HG03159 (cell line): ENCODE results near the gene CAPN12.

Experiments
- ATAC-seq: cut with Tn5 transposase; IDR thresholded peaks from one replicate; pipeline ENCODE4 v1.9.1; 2021; ENCODE audit warnings: mild to moderate bottlenecking, moderate library complexity; ENCODE audit not compliant: unreplicated experiment

CAPN12 gene

DNA sequence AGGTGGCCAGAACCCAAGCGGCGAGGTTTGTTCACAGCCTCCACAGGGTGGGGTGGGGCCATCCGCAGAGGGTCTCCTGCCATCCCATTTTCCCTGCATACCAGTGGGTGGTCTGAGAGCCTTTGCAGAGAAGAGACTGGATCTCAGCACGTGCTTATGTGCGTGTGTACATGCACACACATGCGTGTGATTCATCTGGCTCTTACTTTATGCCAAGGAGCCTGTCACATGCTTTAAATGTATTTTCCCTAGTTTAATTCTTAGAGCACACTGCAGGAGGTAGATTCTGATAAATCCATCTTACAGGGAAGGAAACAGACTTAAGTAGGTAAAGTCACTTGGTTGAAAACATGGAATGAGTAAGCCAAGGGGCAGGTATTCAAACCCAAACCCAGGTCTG, 47.1 kb downstream of the CAPN12 start:
- ATAC-seq: no peak

DNA sequence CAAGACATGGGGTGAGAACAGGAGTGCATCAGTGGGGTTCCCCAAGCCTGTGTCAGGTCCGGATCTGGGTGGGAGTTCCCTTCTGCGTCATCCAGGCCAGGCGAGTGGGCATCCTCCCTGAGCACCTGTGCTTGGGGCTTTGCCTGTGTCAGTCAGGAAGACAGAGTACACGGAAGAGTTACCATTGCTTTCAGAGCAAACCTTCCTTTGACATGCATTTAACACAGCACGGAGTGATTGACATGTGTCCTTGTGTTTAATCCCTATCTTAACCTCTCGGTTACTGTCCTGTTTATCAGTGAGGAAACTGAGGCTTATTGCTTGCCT, 47.6 kb downstream of the CAPN12 start:
- ATAC-seq: no peak

DNA sequence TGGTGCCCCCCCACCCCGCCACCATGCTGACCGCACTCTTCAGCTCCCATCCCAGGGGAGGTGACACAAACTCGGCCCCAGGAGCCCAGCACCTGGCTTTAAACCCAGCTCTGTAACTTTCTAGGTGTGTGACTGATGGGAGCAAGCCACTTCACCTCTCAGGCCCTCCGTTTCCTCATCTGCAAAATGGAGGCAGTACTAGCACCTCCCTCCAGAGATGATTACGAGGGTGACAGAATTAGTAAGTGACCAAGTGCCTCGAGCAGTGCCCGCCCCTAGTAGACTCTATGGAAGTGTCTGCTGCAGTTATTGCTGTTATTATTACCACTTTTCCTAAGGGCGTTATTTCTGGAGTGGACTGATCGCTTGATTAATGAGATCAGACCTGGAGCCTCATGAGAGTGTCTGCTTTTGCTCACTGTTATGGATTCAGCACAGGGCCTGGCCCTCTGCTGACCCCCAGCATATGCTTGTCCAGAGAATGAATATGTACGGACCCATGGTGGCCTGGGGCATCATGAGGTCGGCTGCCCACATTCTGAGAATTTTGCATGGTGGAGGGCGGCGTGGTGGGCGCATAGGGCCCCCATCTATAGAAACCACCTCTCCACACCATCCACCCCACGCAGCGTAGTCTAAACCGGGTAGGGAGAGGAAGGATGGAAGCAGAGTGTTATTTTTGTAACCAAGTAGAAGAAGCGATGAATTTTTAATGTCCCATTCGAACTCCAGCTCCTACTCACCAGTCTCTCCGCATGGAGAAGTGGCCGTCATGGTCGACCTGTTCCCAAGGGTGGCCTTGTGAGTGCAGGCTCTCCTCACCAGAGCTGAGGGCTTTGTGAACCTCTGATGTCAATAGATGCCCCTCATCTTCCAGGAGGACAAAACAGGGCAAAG, 48.2 kb downstream of the CAPN12 start:
- no peak for ATAC-seq

DNA sequence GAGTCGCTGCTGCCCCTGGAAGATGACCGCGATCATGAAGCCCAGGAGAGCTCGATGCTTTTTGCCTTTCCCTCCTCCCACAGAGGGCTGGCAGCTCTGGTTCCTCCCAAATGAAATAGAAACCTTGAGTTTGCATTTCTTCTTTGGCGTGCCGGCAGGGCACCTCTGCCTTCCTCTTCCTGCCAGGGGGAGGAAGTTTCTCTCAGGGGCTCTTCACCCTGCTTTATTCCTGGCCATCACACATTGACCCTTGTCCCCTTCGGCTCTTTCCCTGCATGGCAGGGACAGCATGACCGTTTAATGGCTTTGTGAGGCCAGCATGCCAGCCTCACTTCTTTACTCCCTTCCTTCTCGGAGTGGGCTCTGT, 49.0 kb downstream of the CAPN12 start:
- no peak for ATAC-seq

DNA sequence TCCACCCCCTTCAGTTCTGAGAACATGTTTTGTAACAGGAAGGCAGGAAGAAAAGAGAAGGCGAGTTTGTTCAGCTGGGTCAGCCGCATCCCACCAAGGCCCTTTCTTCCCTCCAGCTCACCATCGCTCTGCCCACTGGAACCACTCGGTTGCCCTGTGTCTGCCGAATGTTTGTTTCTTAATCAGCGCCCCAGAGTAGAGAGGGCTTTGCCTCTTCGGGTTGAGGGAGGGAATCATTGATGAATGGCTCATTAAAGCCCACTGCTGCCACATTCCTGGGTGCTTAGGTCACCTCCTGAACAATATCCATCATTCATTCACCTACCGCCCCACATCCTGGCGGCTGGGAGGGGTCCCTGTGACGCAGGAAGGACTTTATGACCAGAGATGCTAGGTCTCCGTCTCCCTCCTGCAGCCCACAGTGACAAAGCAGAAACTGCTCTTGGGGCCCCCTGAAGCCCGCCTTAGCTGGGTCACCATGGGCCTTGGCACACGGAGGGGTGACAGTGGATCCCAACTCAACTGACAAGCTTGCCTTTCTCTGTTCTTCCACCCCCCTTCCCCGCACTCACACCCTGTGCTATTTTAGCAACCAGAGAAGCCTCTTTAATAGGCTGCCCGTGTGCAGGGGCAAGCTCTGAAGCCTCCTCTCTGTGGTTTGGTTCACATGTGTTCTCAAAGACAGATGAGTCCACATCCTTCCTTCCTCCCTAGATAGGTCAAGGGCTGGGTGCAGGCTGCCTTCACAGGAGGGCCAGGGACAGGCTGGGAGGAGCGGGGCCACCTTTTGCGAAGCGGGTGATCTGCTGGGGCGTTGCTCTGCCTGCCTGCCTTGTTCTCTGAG, 50.7 kb downstream of the CAPN12 start:
- no peak for ATAC-seq

DNA sequence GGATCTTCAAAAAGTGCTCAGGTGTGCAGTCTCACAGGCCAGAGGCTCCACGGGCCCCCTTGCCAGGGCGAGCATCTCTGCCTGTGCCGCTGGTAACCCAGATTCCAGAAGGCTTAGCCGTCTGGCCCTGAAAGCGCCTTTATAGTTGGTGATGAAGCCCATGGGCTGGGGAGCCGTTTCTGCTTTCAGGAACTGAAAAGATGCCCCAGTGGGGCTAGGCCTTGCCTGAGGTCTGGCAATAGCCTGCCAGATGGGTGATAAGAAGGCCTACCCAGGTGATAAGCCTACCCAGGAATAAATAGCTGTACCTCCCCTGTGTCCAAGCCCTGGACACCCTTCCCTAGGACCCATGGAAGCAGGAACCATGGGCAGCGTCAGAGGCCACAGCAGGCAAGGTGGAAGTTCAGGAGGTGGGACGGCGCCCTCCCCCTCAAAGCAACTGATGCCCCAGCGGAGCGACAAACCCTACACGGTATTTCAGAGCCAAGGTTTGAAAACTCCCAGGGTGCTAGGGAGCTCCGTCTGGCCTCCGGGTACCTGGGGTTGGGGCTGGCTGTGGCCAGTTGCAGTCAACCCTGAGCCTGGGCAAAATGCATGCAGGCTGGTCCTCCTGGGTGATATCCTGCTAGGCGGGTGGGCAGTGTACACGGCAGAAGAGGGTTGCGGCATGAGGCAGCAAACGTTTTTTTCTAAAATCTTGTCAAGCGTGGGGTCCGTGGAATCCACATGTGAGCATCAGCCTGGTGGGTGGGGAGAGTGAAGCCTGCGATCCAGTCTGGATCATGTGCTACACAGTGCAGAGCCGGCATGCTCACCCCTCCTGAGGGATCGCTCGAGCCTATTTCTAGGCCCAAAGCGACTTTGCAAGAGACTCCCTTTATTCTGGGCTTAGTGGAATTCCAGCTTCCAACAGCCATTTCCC, 51.6 kb downstream of the CAPN12 start:
- no peak for ATAC-seq

DNA sequence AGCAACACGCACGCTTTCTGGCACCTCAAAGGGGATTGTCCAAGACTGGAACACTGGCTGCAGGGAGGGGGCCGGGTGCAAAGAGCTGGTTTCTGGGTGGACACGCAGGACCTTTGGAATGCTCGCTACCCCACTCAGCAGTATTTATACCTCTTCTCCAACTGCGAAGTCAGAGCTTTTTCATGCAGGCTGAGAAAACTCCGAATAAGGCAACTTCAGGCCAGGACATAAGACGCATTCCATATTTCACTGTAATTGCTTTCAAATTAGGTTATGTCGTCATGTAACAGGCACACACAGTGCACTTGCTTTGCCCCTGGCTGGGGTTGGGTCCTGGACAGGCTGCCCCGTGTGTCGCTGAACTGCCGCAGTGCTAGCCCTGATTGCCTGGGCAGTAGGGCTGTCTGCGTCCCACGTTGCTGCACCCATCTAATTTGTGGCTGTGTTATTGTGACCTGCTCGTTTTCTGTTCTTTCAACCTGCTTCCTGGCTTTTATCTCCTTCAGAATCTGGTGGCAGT, 52.3 kb downstream of the CAPN12 start:
- ATAC-seq: no peak

DNA sequence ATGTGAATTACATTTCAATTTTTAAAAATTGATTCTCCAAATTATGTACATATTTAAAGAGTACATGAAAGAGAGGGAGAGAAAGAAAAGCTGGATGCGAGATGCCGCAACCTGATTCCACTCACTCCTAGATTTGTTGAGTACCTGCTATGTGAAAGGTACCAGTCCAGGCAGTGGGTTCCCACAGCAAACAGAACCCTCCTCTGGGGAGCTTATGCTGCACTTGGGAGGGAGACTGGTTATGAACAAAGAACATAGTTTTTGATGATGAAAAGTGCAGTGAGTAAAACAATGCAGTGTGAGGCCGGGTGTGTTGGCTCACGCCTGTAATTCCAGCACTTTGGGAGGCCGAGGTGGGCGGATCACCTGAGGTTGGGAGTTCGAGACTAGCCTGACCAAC, 53.4 kb downstream of the CAPN12 start:
- ATAC-seq: no peak

DNA sequence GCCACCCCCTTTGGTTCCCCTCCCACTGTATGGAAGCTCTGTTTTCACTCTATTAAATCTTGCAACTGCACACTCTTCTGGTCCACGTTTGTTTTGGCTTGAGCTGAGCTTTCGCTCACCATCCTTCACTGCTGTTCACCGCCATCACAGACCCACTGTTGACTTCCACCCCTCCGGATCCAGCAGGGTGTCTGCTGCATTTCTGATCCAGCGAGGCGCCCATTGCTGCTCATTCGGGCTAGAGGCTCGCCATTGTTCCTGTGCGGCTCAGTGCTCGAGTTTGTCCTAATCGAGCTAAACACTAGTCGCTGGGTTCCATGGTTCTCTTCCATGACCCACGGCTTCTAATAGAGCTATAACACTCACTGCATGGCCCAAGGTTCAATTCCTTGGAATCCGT, 54.1 kb downstream of the CAPN12 start:
- ATAC-seq: no peak

DNA sequence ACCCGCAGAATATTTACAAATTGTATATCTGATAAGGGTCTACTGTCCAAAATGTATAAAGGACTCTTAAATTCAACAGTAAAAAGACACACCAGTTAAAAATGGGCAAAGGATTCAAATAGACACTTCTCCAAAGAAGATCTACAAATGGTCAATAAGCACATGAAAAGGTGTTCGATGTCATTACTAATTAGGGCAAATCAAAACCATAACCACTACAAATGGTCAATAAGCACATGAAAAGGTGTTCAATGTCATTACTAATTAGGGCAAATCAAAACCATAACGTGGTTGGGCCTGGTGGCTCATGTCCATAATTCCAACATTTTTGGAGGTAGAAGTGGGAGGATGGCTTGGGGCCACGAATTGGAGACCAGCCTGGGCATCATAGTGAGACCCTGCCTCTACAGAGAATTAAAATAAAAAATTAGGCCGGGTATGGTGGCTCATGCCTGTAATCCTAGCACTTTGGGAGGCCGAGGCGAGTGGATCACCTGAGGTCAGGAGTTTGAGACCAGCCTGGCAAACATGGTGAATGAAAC, 56.4 kb downstream of the CAPN12 start:
- no peak for ATAC-seq

DNA sequence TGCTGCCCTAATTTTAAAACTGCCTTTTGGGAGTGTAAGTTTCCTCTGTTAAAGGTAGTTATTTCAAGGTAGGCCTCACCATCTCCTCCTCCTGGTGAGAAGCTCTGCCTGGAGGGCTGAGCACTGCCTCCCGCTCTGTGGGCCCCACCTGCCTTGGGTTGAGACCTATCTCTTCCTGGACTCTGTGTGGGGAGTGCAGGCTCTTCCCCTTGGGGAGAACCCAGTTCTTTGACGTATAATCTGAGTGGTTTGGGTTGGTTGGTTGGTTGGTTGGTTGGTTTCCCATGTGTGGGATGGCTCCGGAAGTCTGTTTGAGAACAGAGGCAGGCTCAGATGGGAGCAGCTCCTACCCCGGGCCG, 57.8 kb downstream of the CAPN12 start:
- ATAC-seq: no peak

DNA sequence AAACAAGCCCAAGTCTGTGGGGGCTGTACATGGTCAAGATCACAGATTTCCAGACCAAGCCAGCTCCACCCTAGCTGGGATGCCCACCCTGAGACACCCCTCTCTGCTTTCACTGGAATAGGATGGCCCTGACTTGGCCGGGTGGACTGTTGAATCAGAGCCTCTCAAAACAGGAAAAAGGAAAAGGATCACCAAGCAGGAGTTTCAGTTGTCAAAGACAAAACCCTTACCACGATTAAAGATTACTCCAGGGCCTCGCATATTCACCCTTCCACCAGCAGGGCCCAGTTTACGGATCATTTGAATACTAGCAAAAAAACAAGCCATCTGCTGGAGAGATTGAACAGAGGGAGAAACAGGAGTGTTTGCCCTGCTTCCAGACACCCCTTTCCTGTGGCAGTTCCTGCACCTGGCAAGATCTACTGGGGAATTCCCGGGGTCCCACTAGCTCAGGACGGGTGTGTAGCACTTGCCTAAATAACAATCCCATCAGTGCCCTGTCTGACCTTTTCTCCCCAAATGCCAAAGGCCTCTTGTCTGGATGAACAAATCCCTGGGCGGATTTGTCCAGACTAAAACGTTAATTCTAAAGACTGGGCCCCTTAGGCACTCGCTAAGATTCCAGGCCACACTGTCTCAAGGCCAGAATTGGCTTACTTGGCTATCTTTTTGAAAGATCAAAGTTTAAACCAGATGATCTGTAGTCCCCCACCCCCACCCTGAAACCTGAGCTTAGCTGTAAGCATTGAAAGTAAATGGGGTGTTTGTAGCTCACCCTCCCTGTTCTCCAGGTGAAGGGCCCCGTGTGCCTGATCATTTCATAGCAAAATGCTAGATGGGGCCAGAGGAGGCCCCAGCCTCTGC, 58.4 kb downstream of the CAPN12 start:
- ATAC-seq: no peak

DNA sequence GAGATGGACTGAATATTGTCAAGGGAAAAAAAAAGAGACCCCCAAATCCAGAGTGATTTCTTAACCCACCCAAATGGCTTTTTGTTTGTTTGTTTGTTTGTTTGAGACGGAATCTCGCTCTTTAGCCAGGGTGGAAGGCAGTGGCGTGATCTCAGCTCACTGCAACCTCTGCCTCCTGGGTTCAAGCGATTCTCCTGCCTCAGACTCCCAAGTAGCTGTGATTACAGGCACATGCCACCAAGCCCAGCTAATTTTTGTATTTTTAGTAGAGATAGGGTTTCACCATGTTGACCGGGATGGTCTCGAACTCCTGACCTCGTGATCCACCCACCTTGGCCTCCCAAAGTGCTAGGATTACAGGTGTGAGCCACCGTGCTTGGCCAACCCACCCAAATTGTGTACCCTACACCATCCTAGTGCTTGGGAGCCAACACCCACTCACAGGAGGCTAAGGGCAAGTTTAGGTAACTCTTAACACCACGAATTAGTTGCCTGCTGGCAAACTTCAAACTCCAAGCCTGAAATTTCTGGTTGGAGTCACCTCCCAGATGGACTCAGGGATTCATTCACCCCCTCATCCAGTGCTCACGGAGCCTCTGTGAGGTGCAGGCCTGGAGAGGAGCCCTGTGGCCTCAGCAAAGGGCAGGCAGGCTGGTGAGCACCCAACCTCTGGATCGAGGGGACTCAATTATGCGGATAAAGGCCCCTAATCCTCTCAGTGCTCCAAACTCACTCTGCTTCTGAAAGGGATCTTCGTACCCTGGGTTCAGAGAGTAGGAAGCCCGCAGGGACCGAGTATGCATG, 59.2 kb downstream of the CAPN12 start:
- no peak for ATAC-seq

DNA sequence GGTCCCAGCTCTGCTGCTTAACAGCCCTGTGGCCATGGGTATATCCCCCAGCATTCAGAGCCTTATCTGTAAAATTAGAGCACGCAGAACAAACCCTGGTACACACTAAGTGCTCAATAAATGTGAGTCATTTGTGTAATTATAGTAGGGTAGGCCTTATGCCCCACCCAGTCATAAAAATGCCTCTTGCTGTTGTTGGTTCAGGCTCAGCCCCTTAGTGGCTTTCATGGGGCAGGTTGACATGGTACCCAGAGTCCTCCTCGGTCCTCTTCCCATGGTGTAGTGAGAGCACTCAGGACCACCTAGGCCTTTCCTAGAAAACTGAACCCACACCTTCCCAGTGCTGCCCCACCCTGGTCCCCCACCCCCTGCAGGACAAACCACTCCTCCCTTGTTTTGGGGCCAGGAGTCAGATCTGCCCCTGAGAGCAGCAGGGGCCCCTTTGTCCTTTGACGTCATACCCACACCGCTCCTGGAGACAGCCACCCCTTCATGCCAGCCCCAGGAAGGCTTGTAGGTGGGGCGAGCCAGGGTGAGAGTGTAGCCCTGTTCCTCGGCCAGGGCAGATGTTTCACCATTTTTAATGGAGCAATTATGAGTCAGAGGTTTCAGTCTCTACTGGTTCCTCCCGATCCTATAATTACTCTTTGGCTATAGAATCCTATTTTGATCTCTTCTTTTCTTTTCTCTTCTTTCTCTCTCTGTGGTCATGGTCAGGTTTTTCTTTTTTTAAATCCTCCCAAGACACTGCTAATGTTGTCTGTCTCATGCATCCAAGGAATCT, 60.0 kb downstream of the CAPN12 start:
- no peak for ATAC-seq

DNA sequence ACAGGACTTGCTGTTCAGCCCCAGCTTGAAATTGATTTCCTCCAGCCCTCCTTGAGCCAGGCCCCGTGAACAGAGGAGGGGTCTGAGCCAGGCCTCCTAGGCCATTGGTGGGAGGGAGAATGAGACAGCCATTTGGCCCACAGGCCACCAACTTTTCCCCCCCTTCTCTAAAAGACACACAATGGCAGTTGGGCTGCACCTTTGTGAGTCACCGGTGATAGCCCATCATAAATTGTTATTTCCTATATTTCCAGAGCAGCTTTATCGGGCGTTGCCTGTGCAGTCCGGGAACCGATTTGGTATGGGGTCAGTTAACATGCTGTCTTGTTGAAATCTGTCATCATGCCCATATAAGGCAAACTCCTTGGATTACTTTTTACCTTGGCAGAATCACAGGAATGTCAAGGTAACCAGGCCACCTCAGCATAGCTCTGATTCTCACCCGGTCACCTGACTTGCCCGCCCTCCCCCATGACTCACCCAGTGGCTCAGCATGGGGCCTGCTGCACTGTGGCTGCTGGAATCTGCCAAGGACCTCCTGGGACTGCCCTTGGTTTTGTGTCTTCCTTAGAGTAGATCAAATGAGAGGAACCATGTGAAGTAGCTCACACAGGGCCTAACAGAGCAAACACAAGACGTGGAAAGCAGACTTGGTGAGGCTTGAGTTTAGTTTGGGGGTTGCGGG, 60.7 kb downstream of the CAPN12 start:
- ATAC-seq: no peak

DNA sequence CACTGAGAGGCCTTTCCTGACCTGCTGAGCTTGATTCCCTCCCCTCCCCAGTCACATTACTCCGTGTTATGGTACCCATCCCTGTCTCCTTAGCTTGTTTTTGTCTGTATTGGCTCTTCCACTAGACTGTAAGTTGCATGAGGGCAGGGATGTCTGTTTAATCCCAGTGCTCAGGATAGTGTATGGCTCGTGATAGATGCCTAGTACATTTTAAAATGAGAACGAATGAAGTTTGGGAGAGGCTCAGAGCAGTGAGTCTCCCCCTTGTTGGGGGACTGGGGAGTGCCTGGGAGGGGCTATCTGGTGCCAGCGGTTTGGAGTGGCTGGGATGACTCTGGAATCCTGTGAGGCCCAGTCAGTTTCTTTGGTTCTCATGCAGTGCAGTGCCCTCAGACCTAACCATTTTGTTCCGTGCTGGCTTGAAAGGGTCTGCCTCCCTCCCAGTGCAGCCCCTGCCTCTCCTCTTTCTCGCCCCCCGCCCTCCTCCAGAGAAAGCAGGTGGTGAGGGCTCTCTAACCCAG, 61.3 kb downstream of the CAPN12 start:
- ATAC-seq: no peak

DNA sequence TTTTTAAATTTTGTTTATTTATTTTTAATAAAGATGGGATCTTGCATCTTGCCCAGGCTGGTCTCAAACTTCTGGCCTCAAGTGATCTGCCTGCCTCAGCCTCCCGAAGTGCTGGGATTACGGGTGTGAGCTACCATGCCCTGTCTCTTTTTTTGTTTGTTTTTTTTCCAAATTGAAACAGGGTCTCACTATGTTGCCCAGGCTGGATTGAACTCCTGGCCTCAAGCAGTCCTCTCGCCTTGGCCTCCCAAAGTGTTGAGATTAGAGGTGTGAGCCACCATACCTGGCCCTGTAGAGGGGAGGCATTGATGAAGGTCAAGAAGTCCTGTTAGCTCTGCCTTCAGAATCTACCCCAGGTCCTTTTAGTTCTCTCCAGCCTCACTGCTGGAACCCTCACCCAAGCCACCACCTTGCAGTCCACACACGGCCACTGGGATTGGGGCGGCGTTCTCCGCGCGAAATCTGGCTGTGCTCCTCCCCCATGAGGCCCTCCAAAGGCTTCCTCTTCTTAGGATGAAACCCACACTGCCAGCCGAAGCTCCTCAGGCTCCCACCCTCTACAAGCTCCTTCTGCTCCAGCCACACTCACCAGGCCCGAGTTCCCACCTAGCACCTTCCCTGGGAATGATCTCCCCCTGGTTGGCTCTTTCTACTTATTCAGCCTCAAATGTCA, 61.9 kb downstream of the CAPN12 start:
- no peak for ATAC-seq
